ENCODE data around the gene PCAT7.

Gene PCAT7

GRCh38 chr9:94606646-94607422, 52.0 kb downstream of the PCAT7 start:
- no peak for DNase-seq

GRCh38 chr9:94607423-94607691, 52.5 kb downstream of the PCAT7 start:
- no peak for DNase-seq

GRCh38 chr9:94610181-94610606, 55.3 kb downstream of the PCAT7 start:
- DNase-seq = no peak

GRCh38 chr9:94611638-94612068, 56.8 kb downstream of the PCAT7 start:
- no peak for DNase-seq

- DNase-seq = no peak
Measured at GRCh38 chr9:94612071-94612470, 57.2 kb downstream of the PCAT7 start.

- DNase-seq = no peak
Measured at GRCh38 chr9:94613003-94613402, 58.1 kb downstream of the PCAT7 start.

GRCh38 chr9:94619026-94619425, 64.1 kb downstream of the PCAT7 start:
- no peak for DNase-seq
